Activated naive CD8-positive, alpha-beta T cell treated with anti-CD3 and anti-CD28 coated beads, Interleukin-2, amount 50 U/mL, for 24 hours (primary cell): ENCODE data around the gene TACC2.

Experiments
- ATAC-seq: fragments of 150-1000 bp; cut with Tn5 transposase; one replicate; pipeline ENCODE4 v1.10.0; 2021
- DNase-seq: peaks from one replicate; pipeline ENCODE4 v3.0.0; 2021
- H3K27ac Mint-ChIP-seq: one replicate; pipeline ENCODE4 v1.8.0; 2021; ENCODE audit warnings: mild to moderate bottlenecking, mixed read lengths
- H3K27me3 Mint-ChIP-seq: one replicate; pipeline ENCODE4 v1.8.0; 2021; ENCODE audit warnings: mixed read lengths
- H3K36me3 Mint-ChIP-seq: one replicate; pipeline ENCODE4 v1.8.0; 2021; ENCODE audit warnings: low read depth, mixed read lengths
- H3K4me1 Mint-ChIP-seq: one replicate; pipeline ENCODE4 v1.8.0; 2021; ENCODE audit warnings: mixed read lengths
- H3K4me3 Mint-ChIP-seq: one replicate; pipeline ENCODE4 v1.8.0; 2021; ENCODE audit warnings: mild to moderate bottlenecking, moderate library complexity, mixed read lengths
- H3K9me3 Mint-ChIP-seq: one replicate; pipeline ENCODE4 v1.8.0; 2021; ENCODE audit warnings: mixed read lengths

Gene TACC2

DNA sequence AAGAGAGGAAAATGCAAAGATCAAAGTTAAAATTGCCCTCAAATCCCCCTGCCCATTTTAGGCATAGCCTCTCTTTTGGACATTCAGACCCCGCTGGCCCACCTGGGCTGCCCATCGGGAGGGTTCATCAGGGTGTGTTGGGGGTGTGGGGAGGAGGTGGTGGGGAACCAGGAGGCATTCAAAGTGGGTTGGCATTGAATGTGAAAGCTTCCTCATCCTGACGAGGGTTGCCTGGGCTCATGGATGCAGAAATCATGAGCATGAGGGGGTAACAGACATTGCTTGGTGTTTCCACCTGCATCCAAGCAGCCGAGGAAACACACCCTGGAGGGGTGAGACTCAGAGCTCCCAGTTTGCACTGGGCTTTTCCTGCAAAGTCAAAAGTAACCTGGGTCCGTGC is 302.8 kb downstream of the TACC2 start:
- Mint-ChIP-seq H3K27ac (no peak overlapping the region), H3K9me3 (no peaks in the 10 kb centered on the region)
- no peak for ATAC-seq

DNA sequence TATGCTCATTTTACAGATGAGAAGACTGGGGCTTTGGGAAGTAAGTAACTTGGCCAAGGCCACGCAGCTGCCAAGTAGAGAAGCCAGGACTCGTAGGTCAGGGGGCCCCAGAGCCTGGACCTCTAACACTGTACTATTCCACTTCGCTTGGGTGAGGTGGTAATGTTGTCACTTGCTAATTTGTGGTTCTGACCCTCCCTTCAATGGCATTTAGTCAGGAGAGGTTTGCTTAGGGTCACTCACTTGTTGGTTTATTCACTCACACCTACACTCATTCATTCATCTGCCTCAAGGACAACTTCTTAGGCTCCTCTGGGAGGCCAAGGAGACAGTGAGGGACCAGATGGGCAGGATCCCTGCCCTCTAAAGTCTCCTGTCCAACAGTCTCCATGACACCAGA is 303.4 kb downstream of the TACC2 start:
- H3K4me1 Mint-ChIP-seq: peaks cover 3% of the 10 kb centered on the region
- ATAC-seq (no peak), DNase-seq (no peak)
- no peak overlapping the region for H3K4me3 Mint-ChIP-seq
- no peaks in the 10 kb centered on the region for H3K36me3 Mint-ChIP-seq
- H3K9me3 Mint-ChIP-seq: no peaks in the 10 kb centered on the region
- H3K27me3 Mint-ChIP-seq: no peaks in the 10 kb centered on the region
- H3K27ac Mint-ChIP-seq: no peak overlapping the region

More for the DNA sequence above, 302.8 kb downstream of the TACC2 start:
- H3K36me3 Mint-ChIP-seq: no peaks in the 10 kb centered on the region
- no peaks in the 10 kb centered on the region for H3K27me3 Mint-ChIP-seq
- no peak overlapping the region for H3K4me3 Mint-ChIP-seq
- peaks cover 3% of the 10 kb centered on the region for H3K4me1 Mint-ChIP-seq
- DNase-seq: no peak

DNA sequence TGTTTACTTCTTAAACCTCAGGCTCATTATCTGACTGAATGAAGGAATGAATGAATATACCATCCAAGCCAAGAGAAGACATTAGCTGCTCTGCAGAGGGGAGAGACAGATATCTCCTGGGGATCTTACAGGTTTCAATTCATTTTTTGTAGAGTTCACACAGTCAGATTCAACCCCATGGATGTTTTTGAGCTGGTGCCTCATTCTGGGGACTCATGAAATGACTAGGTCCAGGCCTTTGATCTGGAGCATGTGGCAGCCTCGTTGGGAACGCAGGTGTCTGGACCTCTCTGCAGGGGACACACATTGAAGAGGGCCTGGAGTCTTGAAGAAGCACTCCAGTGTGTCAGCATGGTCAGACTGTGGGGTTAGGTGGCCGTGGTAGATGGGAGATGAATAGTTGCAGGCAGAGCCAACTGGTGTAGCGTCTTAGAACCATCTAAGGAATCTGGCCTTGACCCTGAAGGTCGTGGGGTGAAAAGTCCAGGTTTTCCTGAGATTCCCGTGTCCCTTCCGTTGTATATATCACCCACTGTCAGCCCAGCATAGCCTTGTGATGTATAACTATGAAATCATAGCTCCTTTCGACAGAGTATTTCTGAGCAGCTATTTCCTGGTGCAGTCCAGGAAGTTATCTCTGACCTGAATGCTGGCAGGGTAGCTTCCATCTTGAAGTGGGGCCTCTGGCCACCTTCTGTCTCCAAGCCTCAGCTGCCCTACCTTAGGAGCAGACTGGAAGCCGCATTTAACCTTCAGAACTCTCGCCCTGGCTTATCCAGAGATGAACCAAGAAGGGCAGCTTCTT is 304.4 kb downstream of the TACC2 start:
- Mint-ChIP-seq H3K4me1 (peaks cover 3% of the 10 kb centered on the region), H3K4me3 (no peak overlapping the region), H3K27ac (no peak overlapping the region), H3K27me3 (no peaks in the 10 kb centered on the region), H3K36me3 (peaks cover under 1% of the 10 kb centered on the region), H3K9me3 (no peaks in the 10 kb centered on the region)
- ATAC-seq (no peak), DNase-seq (no peak)

DNA sequence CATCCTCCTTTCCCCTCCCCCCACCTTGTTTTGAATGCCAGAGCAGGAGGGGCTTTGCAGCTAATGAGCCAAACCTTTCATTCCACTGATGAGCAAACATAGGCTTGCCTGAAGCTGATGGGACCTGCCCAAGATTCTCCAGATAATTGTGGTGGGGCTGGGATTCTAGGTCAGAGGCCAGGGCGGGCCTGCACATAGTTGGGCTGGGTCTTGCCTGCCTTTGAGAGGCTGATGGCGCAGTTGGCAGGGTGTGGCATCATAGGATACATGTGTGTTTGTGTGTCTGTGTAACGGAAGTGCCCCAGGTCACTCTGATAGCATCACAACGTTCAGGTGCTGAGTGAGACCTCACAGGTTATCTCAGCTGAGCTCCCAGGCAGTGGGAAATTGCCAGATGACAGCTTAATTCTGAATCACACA is 305.0 kb downstream of the TACC2 start:
- H3K9me3 Mint-ChIP-seq: no peaks in the 10 kb centered on the region
- H3K27ac Mint-ChIP-seq: no peak overlapping the region
- DNase-seq (no peak), ATAC-seq (no peak)
- peaks cover 3% of the 10 kb centered on the region for H3K27me3 Mint-ChIP-seq
- peaks cover 2% of the 10 kb centered on the region for H3K36me3 Mint-ChIP-seq
- peaks cover 6% of the 10 kb centered on the region for H3K4me1 Mint-ChIP-seq
- H3K4me3 Mint-ChIP-seq: no peak overlapping the region

DNA sequence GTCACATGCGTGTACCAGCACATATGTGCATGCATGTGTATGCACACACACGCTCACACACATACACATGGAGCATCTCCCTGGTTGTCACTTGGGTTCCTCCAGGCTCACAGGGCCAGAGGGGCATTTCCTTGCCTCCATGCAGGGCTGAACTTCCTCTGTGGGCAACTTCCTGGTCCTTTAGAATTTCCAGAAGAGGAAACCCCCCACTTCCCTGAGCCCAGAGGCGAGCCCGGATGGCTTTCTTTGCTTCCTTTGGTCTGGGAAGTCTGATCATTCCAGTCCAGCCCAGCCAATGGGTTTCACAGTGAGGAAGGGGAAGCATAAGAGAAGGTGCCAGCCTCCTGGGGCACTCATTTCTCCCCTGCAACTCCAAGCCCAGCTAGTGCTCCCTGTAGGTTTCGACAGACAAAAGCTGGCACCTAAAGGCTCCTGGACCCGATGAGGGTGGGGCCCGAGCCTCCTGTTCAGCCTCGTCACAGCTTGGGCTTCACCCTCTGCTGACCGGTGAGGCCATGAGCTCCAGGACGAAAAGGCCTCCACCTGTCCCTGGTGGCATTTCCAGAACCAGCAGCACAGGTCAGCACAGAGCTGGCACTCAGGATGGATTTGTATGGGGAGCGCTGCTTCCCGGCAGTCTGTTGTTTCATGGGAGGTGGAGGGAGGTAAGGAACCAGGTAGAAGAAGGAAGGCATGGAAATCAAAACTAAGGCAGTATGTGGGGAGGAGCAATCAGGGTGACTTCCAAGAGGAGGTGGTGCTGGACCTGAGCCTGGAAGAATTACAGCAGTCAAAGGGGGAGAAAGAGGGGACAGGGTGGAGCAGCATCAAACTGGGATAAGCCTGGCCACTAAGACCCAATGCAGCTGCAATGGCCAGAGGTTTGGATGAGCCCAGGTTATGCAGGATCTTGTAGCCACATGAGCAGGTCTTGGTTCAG is 305.8 kb downstream of the TACC2 start:
- DNase-seq (no peak), ATAC-seq (no peak)
- no peak overlapping the region for H3K27ac Mint-ChIP-seq
- peaks cover 6% of the 10 kb centered on the region for H3K4me1 Mint-ChIP-seq
- H3K27me3 Mint-ChIP-seq: peaks cover 3% of the 10 kb centered on the region
- H3K4me3 Mint-ChIP-seq: no peak overlapping the region
- no peaks in the 10 kb centered on the region for H3K9me3 Mint-ChIP-seq
- peaks cover 2% of the 10 kb centered on the region for H3K36me3 Mint-ChIP-seq

DNA sequence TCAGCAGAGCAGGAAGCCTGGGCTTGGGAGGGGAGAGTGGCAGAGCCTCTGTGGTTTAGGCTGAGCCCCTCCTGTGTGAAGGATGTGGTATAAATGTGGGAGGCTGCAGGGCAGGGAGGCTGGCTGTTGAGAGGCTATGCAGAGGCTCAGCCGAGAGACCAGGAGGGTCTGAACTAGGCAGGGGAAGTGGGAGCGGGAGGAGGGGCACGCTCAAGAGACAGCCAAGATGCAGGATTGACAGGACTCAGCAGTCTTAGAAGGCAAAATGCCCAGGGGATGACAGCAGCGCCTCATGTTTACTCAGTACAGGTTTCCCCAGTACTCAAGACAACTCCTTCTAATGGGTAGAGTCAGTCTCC is 306.5 kb downstream of the TACC2 start:
- DNase-seq (no peak), ATAC-seq (no peak)
- Mint-ChIP-seq H3K4me3 (no peak overlapping the region), H3K27me3 (peaks cover 3% of the 10 kb centered on the region), H3K36me3 (peaks cover 2% of the 10 kb centered on the region), H3K4me1 (peaks cover 6% of the 10 kb centered on the region), H3K9me3 (no peaks in the 10 kb centered on the region), H3K27ac (no peak overlapping the region)

DNA sequence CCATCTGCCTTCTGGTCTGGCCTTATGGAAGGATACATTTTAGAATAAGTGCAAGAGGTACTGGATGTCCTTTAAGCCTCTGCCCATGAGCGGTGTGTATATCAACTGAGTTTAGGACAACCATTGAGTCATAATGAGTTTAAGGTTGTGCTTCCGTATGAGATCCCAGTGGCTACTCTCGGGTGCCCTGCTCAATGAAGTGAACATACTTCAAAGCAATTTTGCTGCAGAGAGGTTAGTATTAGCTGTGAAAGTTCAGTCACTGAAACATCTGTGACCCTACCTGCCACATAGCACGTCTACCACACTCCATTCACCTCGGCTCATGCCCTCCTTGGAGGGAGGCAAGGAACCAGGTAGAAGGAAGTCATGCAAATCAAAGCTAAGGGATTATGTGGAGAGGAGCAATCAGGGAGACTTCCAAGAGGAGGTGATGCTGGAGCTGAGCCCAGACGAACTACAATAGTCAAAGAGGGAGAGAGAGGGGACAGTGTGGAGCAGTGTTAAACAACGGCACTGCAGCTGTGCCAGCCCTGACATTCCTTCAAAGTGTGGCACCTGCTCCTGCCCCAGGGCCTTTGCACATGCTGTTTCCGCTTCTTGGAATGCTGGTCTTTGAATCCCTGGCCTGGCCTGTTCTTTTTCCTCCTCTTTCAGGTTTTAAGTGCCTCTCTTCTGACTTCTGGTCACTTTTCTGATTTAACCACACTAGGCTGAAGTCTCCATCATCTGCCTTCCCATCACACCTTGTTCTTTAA is 307.6 kb downstream of the TACC2 start:
- H3K36me3 Mint-ChIP-seq: peaks cover 2% of the 10 kb centered on the region
- no peak for ATAC-seq
- no peak for DNase-seq
- peaks cover 3% of the 10 kb centered on the region for H3K27me3 Mint-ChIP-seq
- H3K27ac Mint-ChIP-seq: no peak overlapping the region
- peaks cover 8% of the 10 kb centered on the region for H3K4me1 Mint-ChIP-seq
- H3K9me3 Mint-ChIP-seq: no peaks in the 10 kb centered on the region
- no peak overlapping the region for H3K4me3 Mint-ChIP-seq

DNA sequence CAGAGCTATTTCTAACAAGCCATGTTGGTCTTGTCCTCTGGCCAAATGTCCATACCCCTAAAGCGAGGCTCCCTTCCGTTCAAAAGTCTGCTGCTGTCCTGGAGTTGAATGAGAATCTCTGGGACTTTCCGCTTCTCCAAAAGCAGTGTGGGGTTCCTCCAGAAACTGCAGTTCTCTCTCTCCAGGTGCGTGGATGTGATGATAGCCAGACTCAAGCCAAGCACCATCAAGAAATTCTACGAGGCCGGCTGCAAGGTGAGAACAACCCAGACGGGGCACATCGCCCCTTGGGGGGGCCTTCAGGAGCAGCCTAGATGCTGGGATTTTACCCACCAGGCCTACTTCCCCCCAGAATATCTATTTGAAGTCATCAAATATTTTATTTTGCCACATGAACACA is 308.6 kb downstream of the TACC2 start:
- no peak overlapping the region for H3K27ac Mint-ChIP-seq
- H3K27me3 Mint-ChIP-seq: peaks cover 3% of the 10 kb centered on the region
- peaks cover 2% of the 10 kb centered on the region for H3K36me3 Mint-ChIP-seq

DNA sequence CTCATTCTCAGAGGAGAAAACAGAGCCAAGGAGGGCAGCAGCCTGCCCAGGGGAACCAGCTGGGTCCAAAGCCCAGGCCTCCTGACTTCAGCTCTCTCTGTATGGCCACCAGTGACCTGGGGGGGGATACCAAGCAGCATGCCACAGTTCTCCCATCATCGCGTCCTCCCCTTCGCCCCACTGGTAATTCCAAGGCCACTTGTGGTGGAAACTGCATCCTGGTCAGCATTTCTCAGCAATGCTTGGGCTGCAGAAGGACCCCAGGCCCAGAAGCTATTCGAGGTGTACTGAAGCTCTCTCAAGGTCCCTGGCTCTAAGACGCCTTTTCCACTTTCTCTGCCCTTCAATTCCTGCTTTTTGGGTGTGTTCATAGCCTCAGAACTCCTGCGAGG is 309.2 kb downstream of the TACC2 start:
- peaks cover 3% of the 10 kb centered on the region for H3K27me3 Mint-ChIP-seq
- H3K36me3 Mint-ChIP-seq: peaks cover 2% of the 10 kb centered on the region
- H3K4me1 Mint-ChIP-seq: peaks cover 10% of the 10 kb centered on the region
- H3K27ac Mint-ChIP-seq: no peak overlapping the region
- ATAC-seq (no peak), DNase-seq (no peak)
- H3K4me3 Mint-ChIP-seq: no peak overlapping the region
- H3K9me3 Mint-ChIP-seq: no peaks in the 10 kb centered on the region

More for the DNA sequence above, 308.6 kb downstream of the TACC2 start:
- no peak overlapping the region for H3K4me3 Mint-ChIP-seq
- ATAC-seq (no peak), DNase-seq (no peak)
- peaks cover 10% of the 10 kb centered on the region for H3K4me1 Mint-ChIP-seq
- H3K9me3 Mint-ChIP-seq: no peaks in the 10 kb centered on the region

DNA sequence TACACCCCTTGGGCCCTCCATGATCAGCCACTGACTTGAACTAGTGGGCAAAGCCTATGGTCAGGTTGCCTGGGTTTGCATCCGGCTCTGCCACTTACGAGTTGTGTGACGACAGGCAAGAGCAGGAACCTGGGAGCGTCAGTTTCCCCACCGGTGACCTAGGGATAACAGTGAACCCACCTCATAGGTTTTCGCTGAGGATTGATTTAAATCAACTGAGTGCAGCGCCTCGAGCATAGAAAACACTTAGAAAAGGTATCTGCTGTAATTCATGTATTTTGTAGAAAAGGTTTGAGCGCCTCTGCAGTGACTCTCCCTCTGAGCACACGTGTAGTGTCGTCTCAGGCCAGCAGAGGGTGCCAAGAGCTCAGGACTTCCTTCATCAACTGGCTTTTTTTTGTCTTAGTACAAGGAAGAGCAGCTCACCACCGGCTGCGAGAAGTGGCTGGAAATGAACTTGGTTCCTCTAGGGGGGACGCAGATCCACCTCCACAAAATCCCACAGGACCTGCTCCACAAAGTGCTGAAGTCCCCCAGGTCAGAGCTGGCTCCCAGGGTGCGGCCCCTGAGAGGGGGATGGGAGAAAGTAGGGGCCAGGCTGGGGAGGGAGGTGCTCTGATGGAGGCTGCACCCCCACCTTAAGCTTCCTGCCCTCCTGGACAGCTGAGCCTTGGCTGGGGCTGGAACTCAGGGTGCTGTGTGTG is 309.8 kb downstream of the TACC2 start:
- ATAC-seq: peak; percentile 70

DNA sequence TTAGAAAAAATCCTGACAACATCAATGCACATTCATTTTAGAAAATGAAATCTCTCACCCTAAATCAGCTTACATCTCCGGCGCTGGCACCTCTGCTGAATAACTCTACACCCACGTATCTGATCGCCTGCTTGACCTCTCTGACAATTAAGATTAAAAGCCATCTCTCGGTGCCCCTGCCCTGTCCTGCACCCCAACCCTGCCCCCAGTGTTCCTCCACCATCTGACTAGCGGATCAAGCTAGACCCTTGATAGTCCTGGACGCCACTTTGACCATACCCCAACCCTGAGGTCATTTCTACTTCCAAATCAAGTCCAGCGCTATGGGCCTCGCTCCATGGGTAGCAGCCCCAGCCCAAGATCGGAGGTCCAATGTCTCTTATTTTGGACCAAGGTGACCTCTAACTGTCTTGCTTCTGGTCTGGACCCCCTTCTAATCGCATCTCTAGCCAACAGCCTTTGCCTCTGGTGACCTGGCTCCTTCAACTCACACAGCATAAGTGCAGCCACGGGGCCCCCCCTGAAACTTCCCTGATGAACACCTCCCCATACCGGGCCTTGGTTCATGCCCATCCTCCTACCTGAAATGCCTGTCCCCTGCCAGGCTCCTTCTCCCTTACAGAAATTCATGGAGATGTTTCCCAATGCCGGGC is 310.6 kb downstream of the TACC2 start:
- H3K4me3 Mint-ChIP-seq: no peak overlapping the region
- peaks cover 10% of the 10 kb centered on the region for H3K4me1 Mint-ChIP-seq
- H3K27ac Mint-ChIP-seq: no peak overlapping the region
- H3K9me3 Mint-ChIP-seq: no peaks in the 10 kb centered on the region
- peaks cover 2% of the 10 kb centered on the region for H3K36me3 Mint-ChIP-seq
- no peak for ATAC-seq
- H3K27me3 Mint-ChIP-seq: peaks cover 3% of the 10 kb centered on the region
- no peak for DNase-seq

More for the DNA sequence above, 309.8 kb downstream of the TACC2 start:
- Mint-ChIP-seq H3K27me3 (peaks cover 3% of the 10 kb centered on the region), H3K27ac (no peak overlapping the region), H3K4me1 (peaks cover 10% of the 10 kb centered on the region), H3K36me3 (peaks cover 2% of the 10 kb centered on the region), H3K4me3 (no peak overlapping the region), H3K9me3 (no peaks in the 10 kb centered on the region)
- peak; percentile 69 for DNase-seq

DNA sequence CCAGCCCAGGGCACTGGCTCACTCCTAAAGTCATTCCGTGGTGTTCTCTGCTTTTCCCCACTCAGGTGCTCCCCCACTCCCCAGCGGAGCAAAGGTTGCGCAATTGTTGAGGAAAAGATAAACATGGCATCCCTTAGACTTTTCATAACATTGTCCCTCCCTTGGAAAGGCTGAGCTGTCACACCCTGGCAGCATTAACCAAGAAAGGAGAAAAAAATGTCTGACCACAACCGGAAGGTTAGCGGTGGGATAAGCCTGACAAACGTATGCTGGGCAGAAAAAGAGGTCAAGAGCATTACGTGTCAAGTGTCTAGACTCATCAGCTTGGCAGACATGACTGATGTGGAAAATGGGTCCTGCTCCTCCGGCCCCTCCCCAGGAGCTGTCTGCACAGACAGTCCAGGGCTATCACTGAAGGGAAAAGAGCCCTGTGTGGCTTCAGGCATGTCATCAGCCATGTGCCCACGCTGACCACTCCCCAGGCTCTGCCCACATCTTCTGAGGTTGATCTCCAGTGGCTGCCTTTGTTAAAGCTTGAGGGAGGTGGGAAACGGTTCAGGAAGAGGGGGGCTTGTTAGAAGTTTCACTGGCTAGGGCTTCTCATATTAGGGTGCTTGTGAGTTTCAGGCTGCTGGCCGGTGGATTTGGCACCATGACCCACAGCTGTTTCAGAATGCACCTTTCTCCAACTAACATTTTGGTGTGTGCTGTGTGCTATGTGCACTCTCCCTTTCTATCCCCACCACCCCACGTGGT is 312.3 kb downstream of the TACC2 start:
- Mint-ChIP-seq H3K36me3 (peaks cover 2% of the 10 kb centered on the region), H3K9me3 (peaks cover 9% of the 10 kb centered on the region), H3K27me3 (peaks cover 3% of the 10 kb centered on the region), H3K4me1 (peaks cover 6% of the 10 kb centered on the region), H3K27ac (no peak overlapping the region), H3K4me3 (no peak overlapping the region)
- DNase-seq: no peak
- ATAC-seq: peak; percentile 55

DNA sequence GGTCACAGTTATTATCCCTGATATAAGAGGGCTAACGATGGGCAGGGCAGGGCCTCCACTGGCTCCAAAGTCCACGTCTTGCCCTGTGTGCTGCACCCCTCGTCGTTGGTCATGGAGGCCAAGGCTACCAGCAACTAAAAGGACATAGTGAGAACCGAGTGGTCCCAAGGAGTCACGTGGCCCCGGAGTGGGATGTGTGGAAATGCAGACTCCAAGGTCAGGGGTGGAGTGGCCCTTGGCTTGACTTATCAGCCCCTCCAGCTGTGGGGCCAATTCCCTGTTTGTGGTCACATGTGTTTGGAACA is 312.8 kb downstream of the TACC2 start:
- H3K9me3 Mint-ChIP-seq: peaks cover 9% of the 10 kb centered on the region
- H3K4me1 Mint-ChIP-seq: peaks cover 6% of the 10 kb centered on the region
- no peak for DNase-seq
- ATAC-seq: no peak
- no peak overlapping the region for H3K4me3 Mint-ChIP-seq
- no peak overlapping the region for H3K27ac Mint-ChIP-seq
- H3K36me3 Mint-ChIP-seq: peaks cover 2% of the 10 kb centered on the region
- peaks cover 3% of the 10 kb centered on the region for H3K27me3 Mint-ChIP-seq
